ENCODE measurements around the gene SERPIND1. TPM values are rescaled to one million over a fixed set of nuclear protein-coding genes. Genes with fewer than 3 reads are reported as not detected.
A peak's percentile ranks its signal among the peaks of the same experiment; 100 is the strongest.

SERPIND1 gene
- polyA plus RNA-seq, 3 donors = not detected

GRCh38 chr22:20803696-20804324 lies 29.9 kb downstream of the SERPIND1 start:
- Histone ChIP-seq H4K20me1 (ENCODE audit: insufficient read depth, low read length) (no peaks in the 10 kb centered on the region), H3K4me2 (replicated peaks; ENCODE audit: extremely low read depth, low read length, poor library complexity, severe bottlenecking) (no peak overlapping the region), H3K27me3 (ENCODE audit: control insufficient read depth in 2 of 2, insufficient read depth in 2 of 2, low read length in 2 of 2) (no peaks in the 10 kb centered on the region), H3K9ac (ENCODE audit: insufficient read depth, low read length, poor library complexity, severe bottlenecking) (no peak overlapping the region), H3K4me3 (replicated peaks in 1 of 3; ENCODE audit: low read depth in 2 of 3, low read length in 3 of 3) (no peak overlapping the region), H3K27ac (ENCODE audit: low read depth in 1 of 2, low read length in 2 of 2) (no peak overlapping the region), H3K79me2 (ENCODE audit: insufficient read depth, low read length) (no peaks in the 10 kb centered on the region), H2AFZ (ENCODE audit: insufficient read depth, low read depth, low read length, poor library complexity, severe bottlenecking) (no peak overlapping the region), H3K4me1 (ENCODE audit: control insufficient read depth in 1 of 2, insufficient read depth in 2 of 2, low read length in 2 of 2) (no peaks in the 10 kb centered on the region), H3K36me3 (replicated peaks in 1 of 2; ENCODE audit: control insufficient read depth in 1 of 2, insufficient read depth in 2 of 2, low read length in 2 of 2) (peaks cover 80 to 97% of the 10 kb centered on the region in 2 donors), H3K9me3 (replicated peaks in 1 of 2; ENCODE audit: control insufficient read depth in 1 of 2, insufficient read depth in 1 of 2, low read length in 2 of 2) (no peaks in the 10 kb centered on the region)
- H3K9me3 Mint-ChIP-seq = peaks cover 0 to 2% (median 0%) of the 10 kb centered on the region in 7 donors
- no peak for DNase-seq
- no peak overlapping the region for H3K4me3 Mint-ChIP-seq
- TF ChIP-seq CTCF (IDR thresholded peaks at IDR 0.05) = no peak
- H3K27me3 Mint-ChIP-seq (ENCODE audit: low read depth in 3 of 3) = peaks cover 0 to 1% (median 0%) of the 10 kb centered on the region in 3 donors
- no peaks in the 10 kb centered on the region for H3K4me1 Mint-ChIP-seq
- H3K36me3 Mint-ChIP-seq = peaks cover 76 to 96% of the 10 kb centered on the region in 2 donors
- peak overlapping the region in 1 of 7 donors; percentile 30 for H3K27ac Mint-ChIP-seq
- intact Hi-C loops (cut with micrococcal nuclease) = no loop called here
- WGBS (ENCODE audit: insufficient coverage) = 85% methylated on average over 7 of the region's 11 CpGs

- H3K4me1 ChIP-seq (ENCODE audit: control insufficient read depth in 1 of 2, insufficient read depth in 2 of 2, low read length in 2 of 2) = no peaks in the 10 kb centered on the region
- H3K36me3 ChIP-seq (replicated peaks in 1 of 2; ENCODE audit: control insufficient read depth in 1 of 2, insufficient read depth in 2 of 2, low read length in 2 of 2) = peaks cover 80 to 97% of the 10 kb centered on the region in 2 donors
- intact Hi-C loops (cut with micrococcal nuclease) = no loop called here
- H2AFZ ChIP-seq (ENCODE audit: insufficient read depth, low read depth, low read length, poor library complexity, severe bottlenecking) = no peak overlapping the region
- no peaks in the 10 kb centered on the region for H3K9me3 ChIP-seq (replicated peaks in 1 of 2; ENCODE audit: control insufficient read depth in 1 of 2, insufficient read depth in 1 of 2, low read length in 2 of 2)
- Mint-ChIP-seq H3K9me3 (peaks cover 0 to 2% (median 0%) of the 10 kb centered on the region in 7 donors), H3K36me3 (peaks cover 75 to 96% of the 10 kb centered on the region in 2 donors), H3K27me3 (ENCODE audit: low read depth in 3 of 3) (peaks cover 0 to 1% (median 0%) of the 10 kb centered on the region in 3 donors), H3K4me3 (no peak overlapping the region), H3K4me1 (no peaks in the 10 kb centered on the region), H3K27ac (peak overlapping the region in 3 of 7 donors; percentile 8 to 73 (median 32))
- no peaks in the 10 kb centered on the region for H3K79me2 ChIP-seq (ENCODE audit: insufficient read depth, low read length)
- 100% methylated on average over 6 of the region's 6 CpGs for WGBS (ENCODE audit: insufficient coverage)
- no peaks in the 10 kb centered on the region for H3K27me3 ChIP-seq (ENCODE audit: control insufficient read depth in 2 of 2, insufficient read depth in 2 of 2, low read length in 2 of 2)
- TF ChIP-seq CTCF (IDR thresholded peaks at IDR 0.05) = no peak
- H4K20me1 ChIP-seq (ENCODE audit: insufficient read depth, low read length) = no peaks in the 10 kb centered on the region
- H3K4me2 ChIP-seq (replicated peaks; ENCODE audit: extremely low read depth, low read length, poor library complexity, severe bottlenecking) = no peak overlapping the region
- H3K9ac ChIP-seq (ENCODE audit: insufficient read depth, low read length, poor library complexity, severe bottlenecking) = no peak overlapping the region
- DNase-seq = no peak
- H3K27ac ChIP-seq (ENCODE audit: low read depth in 1 of 2, low read length in 2 of 2) = no peak overlapping the region
- H3K4me3 ChIP-seq (replicated peaks in 1 of 3; ENCODE audit: low read depth in 2 of 3, low read length in 3 of 3) = no peak overlapping the region
These were observed 30.7 kb downstream of the SERPIND1 start for GRCh38 chr22:20804650-20805049.

All from CD14-positive monocyte (primary cell).